ENCODE data around the gene PTPRT.

The PTPRT gene

GRCh38 chr20:43202100-43202499 lies 12.4 kb upstream of the PTPRT start:
- H3K4me1 ChIP-seq (ENCODE audit: insufficient read depth, low read length), result no peaks in the 10 kb centered on the region
- no peak overlapping the region for H3K4me3 ChIP-seq (ENCODE audit: low read depth in 1 of 2, low read length in 2 of 2)
- H2AFZ ChIP-seq (ENCODE audit: low read depth, low read length), result no peak overlapping the region
- H3K27me3 ChIP-seq (ENCODE audit: insufficient read depth, low read length, poor library complexity), result no peaks in the 10 kb centered on the region
- no peaks in the 10 kb centered on the region for H3K79me2 ChIP-seq (ENCODE audit: insufficient read depth, low read length)
- H3K9ac ChIP-seq (ENCODE audit: low read depth, low read length), result no peak overlapping the region
- TF ChIP-seq EZH2 (IDR thresholded peaks at IDR 0.05; ENCODE audit: borderline replicate concordance, low read depth, low read length, severe bottlenecking) (no peak), CTCF (IDR thresholded peaks at IDR 0.05; ENCODE audit: borderline replicate concordance, extremely low read depth, low read length, poor library complexity, severe bottlenecking) (no peak)
- no peaks in the 10 kb centered on the region for H3K9me3 ChIP-seq (ENCODE audit: insufficient read depth, low read length, severe bottlenecking)
- no peaks in the 10 kb centered on the region for H3K36me3 ChIP-seq (ENCODE audit: insufficient read depth, low read length)
- no peaks in the 10 kb centered on the region for H4K20me1 ChIP-seq (ENCODE audit: insufficient read depth, low read length)
- ATAC-seq (ENCODE audit: insufficient read depth, low read depth), result no peak
- H3K27ac ChIP-seq (ENCODE audit: low read length), result no peak overlapping the region
- no peak for DNase-seq
- no peak overlapping the region for H3K4me2 ChIP-seq (ENCODE audit: insufficient read depth, low read length)

- no peak overlapping the region for H3K9ac ChIP-seq (ENCODE audit: low read depth, low read length)
- no peaks in the 10 kb centered on the region for H4K20me1 ChIP-seq (ENCODE audit: insufficient read depth, low read length)
- no peaks in the 10 kb centered on the region for H3K27me3 ChIP-seq (ENCODE audit: insufficient read depth, low read length, poor library complexity)
- H3K9me3 ChIP-seq (ENCODE audit: insufficient read depth, low read length, severe bottlenecking), result no peaks in the 10 kb centered on the region
- TF ChIP-seq EZH2 (IDR thresholded peaks at IDR 0.05; ENCODE audit: borderline replicate concordance, low read depth, low read length, severe bottlenecking), result no peak
- no peak for TF ChIP-seq CTCF (IDR thresholded peaks at IDR 0.05; ENCODE audit: borderline replicate concordance, extremely low read depth, low read length, poor library complexity, severe bottlenecking)
- no peaks in the 10 kb centered on the region for H3K79me2 ChIP-seq (ENCODE audit: insufficient read depth, low read length)
- no peaks in the 10 kb centered on the region for H3K36me3 ChIP-seq (ENCODE audit: insufficient read depth, low read length)
- no peak overlapping the region for H2AFZ ChIP-seq (ENCODE audit: low read depth, low read length)
- H3K4me1 ChIP-seq (ENCODE audit: insufficient read depth, low read length), result no peaks in the 10 kb centered on the region
- no peak overlapping the region for H3K4me3 ChIP-seq (ENCODE audit: low read depth in 1 of 2, low read length in 2 of 2)
- no peak overlapping the region for H3K4me2 ChIP-seq (ENCODE audit: insufficient read depth, low read length)
- no peak overlapping the region for H3K27ac ChIP-seq (ENCODE audit: low read length)
- DNase-seq (no peak), ATAC-seq (ENCODE audit: insufficient read depth, low read depth) (no peak)
Measured at GRCh38 chr20:43198607-43199006, 8.9 kb upstream of the PTPRT start.

- DNase-seq (no peak), ATAC-seq (ENCODE audit: insufficient read depth, low read depth) (no peak)
- H3K4me1 ChIP-seq (ENCODE audit: insufficient read depth, low read length), result no peaks in the 10 kb centered on the region
- H3K9ac ChIP-seq (ENCODE audit: low read depth, low read length), result no peak overlapping the region
- peaks cover 7% of the 10 kb centered on the region; the same call in 1 of the 2 replicates for H4K20me1 ChIP-seq (ENCODE audit: insufficient read depth, low read length)
- H3K9me3 ChIP-seq (ENCODE audit: insufficient read depth, low read length, severe bottlenecking), result no peaks in the 10 kb centered on the region
- H3K4me3 ChIP-seq (ENCODE audit: low read depth in 1 of 2, low read length in 2 of 2), result no peak overlapping the region
- H3K36me3 ChIP-seq (ENCODE audit: insufficient read depth, low read length), result no peaks in the 10 kb centered on the region
- no peak overlapping the region for H3K27ac ChIP-seq (ENCODE audit: low read length)
- H2AFZ ChIP-seq (ENCODE audit: low read depth, low read length), result no peak overlapping the region
- H3K27me3 ChIP-seq (ENCODE audit: insufficient read depth, low read length, poor library complexity), result no peaks in the 10 kb centered on the region
- no peaks in the 10 kb centered on the region for H3K79me2 ChIP-seq (ENCODE audit: insufficient read depth, low read length)
- H3K4me2 ChIP-seq (ENCODE audit: insufficient read depth, low read length), result no peak overlapping the region
- no peak for TF ChIP-seq EZH2 (IDR thresholded peaks at IDR 0.05; ENCODE audit: borderline replicate concordance, low read depth, low read length, severe bottlenecking)
- no peak for TF ChIP-seq CTCF (IDR thresholded peaks at IDR 0.05; ENCODE audit: borderline replicate concordance, extremely low read depth, low read length, poor library complexity, severe bottlenecking)
Measured at GRCh38 chr20:43196243-43196642, 6.5 kb upstream of the PTPRT start.

- H2AFZ ChIP-seq (ENCODE audit: low read depth, low read length), result no peak overlapping the region
- H3K36me3 ChIP-seq (ENCODE audit: insufficient read depth, low read length), result no peaks in the 10 kb centered on the region
- H3K9ac ChIP-seq (ENCODE audit: low read depth, low read length), result no peak overlapping the region
- no peak for TF ChIP-seq CTCF (IDR thresholded peaks at IDR 0.05; ENCODE audit: borderline replicate concordance, extremely low read depth, low read length, poor library complexity, severe bottlenecking)
- DNase-seq (no peak), ATAC-seq (ENCODE audit: insufficient read depth, low read depth) (no peak)
- peaks cover 7% of the 10 kb centered on the region; the same call in 1 of the 2 replicates for H4K20me1 ChIP-seq (ENCODE audit: insufficient read depth, low read length)
- H3K9me3 ChIP-seq (ENCODE audit: insufficient read depth, low read length, severe bottlenecking), result no peaks in the 10 kb centered on the region
- H3K4me3 ChIP-seq (ENCODE audit: low read depth in 1 of 2, low read length in 2 of 2), result no peak overlapping the region
- H3K27me3 ChIP-seq (ENCODE audit: insufficient read depth, low read length, poor library complexity), result no peaks in the 10 kb centered on the region
- H3K79me2 ChIP-seq (ENCODE audit: insufficient read depth, low read length), result no peaks in the 10 kb centered on the region
- H3K4me2 ChIP-seq (ENCODE audit: insufficient read depth, low read length), result no peak overlapping the region
- H3K27ac ChIP-seq (ENCODE audit: low read length), result no peak overlapping the region
- H3K4me1 ChIP-seq (ENCODE audit: insufficient read depth, low read length), result no peaks in the 10 kb centered on the region
Measured at GRCh38 chr20:43194137-43194536, 4.4 kb upstream of the PTPRT start.
